HK-2 (cell line): ENCODE data around the gene NT5C.
"Not testable (repeated sequence)": the region's sequence is repeated elsewhere in the genome, so short reads cannot be mapped to it uniquely, and the experiment has no call there.

Source experiments
- DNase-seq: peaks from one replicate; pipeline ENCODE4 v3.0.0-alpha.2; 2018; ENCODE audit not compliant: unreplicated experiment

The NT5C gene

GRCh38 chr17:75131278-75132017 is at the start of gene NT5C:
NT5C (minus strand) TSS chr17:75131742; CDS start chr17:75131707, 35 bp downstream.
- peak; percentile 86 for DNase-seq

- no peak for DNase-seq
Measured at GRCh38 chr17:75181110-75181509, 49.6 kb upstream of the NT5C start.

- no peak for DNase-seq
Measured at GRCh38 chr17:75178453-75178852, 46.9 kb upstream of the NT5C start.

DNA sequence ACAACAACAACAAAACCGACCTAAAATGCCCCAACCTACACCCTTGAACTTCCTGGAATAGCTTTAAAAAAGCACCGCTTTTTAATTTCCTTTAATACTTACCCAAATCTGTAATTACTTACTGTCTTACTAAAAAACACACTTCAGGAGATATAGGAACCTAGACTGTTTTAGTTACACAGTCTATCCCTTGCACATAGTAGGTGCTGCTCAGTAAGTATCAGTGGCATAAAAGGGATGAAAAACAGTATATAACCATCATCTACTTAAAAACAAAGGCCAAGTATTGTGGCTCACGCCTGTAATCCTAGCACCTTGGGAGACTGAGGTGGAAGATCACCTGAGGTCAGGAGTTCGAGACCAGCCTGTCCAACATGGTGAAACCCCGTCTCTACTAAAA is 45.1 kb upstream of the NT5C start:
- DNase-seq, result no peak

- DNase-seq, result no peak
Measured at GRCh38 chr17:75174996-75175395, 43.5 kb upstream of the NT5C start.

GRCh38 chr17:75173526-75173925 is 42.0 kb upstream of the NT5C start:
- DNase-seq, result no peak

DNA sequence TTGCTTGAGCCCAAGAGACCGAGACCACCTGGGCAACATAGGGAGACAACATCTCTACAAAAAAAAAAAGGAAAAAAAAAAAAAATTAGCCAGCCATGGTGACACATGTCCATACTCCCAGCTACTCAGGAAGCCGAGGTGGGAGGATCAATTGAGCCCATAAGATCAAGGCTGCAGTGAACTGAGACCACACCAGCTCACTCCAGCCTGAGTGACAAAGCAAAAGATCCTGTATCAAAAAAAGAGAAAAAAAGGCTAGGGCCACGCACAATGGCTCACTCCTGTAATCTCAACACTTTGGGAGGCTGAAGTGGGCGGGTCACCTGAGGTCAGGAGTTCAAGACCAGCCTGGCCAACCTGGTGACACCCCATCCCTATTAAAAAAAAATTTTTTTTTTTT is 37.5 kb upstream of the NT5C start:
- DNase-seq, result no peak

GRCh38 chr17:75164606-75165005 is 33.1 kb upstream of the NT5C start:
- DNase-seq, result not testable (repeated sequence)

GRCh38 chr17:75163074-75163473 is 31.5 kb upstream of the NT5C start:
- DNase-seq, result no peak

GRCh38 chr17:75160211-75160610 is 28.7 kb upstream of the NT5C start:
- DNase-seq, result no peak

DNA sequence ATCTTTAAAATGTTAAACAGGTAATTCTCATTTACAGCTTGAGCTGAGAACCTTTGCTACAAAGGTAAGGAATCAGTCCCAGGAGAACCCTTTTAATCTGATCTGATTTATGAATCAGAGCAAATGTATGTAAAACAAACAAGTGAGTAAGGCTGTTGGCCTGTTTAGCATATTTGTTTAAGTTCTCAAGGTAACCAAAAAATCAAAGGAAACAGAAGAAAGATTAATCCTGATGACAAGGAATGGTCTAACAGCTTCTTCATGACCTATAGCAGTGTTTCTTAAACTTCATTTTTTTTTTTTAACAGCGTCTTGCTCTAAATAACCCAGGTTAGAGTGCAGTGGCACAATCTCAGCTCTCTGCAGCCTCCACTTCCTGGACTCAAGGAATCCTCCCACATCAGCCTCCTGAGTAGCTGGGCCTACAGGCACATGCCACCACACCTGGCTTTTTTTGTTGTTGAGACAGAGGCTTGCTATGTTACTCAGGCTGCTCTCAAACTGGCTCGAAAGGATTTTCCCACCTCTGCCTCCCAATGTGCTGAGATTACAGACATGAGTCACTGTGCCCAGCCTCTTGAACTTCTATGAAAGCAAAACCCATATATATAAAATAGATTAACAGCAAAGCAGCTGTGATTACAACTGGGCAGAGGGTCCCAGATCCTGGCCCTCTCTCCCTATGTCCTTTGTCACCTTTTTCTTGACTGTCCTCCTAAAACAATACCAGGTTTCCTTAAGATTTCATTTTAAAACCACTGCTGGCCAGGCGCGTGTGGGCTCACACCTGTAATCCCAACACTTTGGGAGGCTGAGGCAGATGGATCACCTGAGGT is 27.9 kb upstream of the NT5C start:
- DNase-seq, result no peak

DNA sequence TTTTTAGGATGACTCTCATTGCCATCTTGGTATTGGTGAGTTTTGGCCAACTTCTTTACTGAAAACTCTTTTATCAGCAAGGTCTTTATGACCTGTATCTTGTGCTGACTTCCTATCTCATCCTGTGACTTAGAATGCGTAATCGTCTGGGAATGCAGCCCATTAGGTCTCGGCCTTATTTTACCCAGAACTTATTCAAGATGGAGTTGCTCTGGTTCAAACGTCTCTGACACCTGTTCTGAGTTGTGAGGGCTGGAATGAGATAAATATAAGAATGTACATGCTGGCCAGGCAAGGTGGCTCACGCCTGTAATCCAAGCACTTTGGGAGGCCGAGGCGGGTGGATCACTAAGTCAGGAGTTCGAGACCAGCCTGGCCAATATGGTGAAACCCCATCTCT is 26.9 kb upstream of the NT5C start:
- not testable (repeated sequence) for DNase-seq

- DNase-seq, result no peak
Measured at GRCh38 chr17:75155191-75155601, 23.7 kb upstream of the NT5C start.

- DNase-seq, result peak; percentile 98
Measured at GRCh38 chr17:75154195-75155106, 22.9 kb upstream of the NT5C start, which contains the start of gene JPT1. JPT1 (minus strand) TSS chr17:75154512; CDS start chr17:75154397, 115 bp downstream.

- no peak for DNase-seq
Measured at GRCh38 chr17:75153780-75154194, 22.2 kb upstream of the NT5C start.

- peak; percentile 54 for DNase-seq
Measured at GRCh38 chr17:75152922-75153779, 21.6 kb upstream of the NT5C start.

- DNase-seq, result no peak
Measured at GRCh38 chr17:75152523-75152921, 21.0 kb upstream of the NT5C start.

DNA sequence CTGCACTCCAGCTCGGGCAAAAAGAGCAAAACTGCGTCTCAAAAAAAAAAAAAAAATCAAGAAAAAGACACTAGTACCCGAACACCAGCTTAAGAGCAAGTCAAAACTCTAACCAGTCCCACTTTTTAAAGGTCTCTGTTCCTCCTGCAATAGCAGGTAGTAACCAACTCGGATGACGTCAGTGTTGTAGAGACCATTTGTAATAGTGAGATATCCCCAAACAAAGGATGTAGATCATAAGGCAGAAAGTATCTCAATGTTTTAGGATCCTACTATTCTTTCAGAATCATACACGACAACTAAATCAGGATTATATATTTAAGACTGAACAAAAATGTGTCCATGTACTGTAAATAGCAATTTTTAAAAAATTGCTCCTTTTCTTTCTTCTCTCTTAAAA is 20.4 kb upstream of the NT5C start:
- no peak for DNase-seq

GRCh38 chr17:75147878-75148546 is 16.5 kb upstream of the NT5C start:
- no peak for DNase-seq

DNA sequence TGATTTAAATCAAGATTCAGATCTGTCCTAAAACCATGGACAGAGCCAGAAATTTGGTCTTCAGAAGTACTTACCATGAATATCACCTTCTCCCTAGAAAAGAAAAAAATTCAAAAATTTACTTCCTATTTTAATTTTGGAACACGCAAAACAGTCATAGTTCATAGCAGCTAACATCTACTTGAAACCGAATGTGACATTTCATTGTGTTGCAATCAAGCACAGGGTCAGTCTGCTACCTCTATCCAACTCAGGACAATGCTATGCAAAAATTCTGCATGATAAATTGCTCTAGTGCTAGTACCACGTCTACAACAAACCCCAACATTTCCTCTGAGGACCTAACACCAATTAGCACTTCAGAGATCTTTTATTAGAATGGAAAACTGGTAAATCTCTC is 15.1 kb upstream of the NT5C start:
- DNase-seq, result no peak
